PFSK-1 (cell line): ENCODE measurements around the gene RANGAP1.

ENCODE experiments used
- FOXP2 ChIP-seq: optimal IDR thresholded peaks from 2 replicates; pipeline ENCODE3; 2011; ENCODE audit warnings: borderline replicate concordance, control low read depth, inconsistent platforms; ENCODE audit not compliant: insufficient read depth; ENCODE audit errors: extremely low read length, extremely low read depth
- POLR2AphosphoS5 ChIP-seq: IDR thresholded peaks from 2 replicates; pipeline ENCODE4 v1.6.1; 2012; ENCODE audit warnings: low read depth, mild to moderate bottlenecking, control low read depth, low read length, moderate library complexity
- REST ChIP-seq, 2 experiments: IDR thresholded peaks; 2 replicates each; pipeline versions ENCODE4 v1.6.1 to v1.8.0; 2011 to 2012; ENCODE audit warnings: low read depth in 2 of 2, low read length in 2 of 2, control low read depth in 1 of 2, inconsistent platforms in 1 of 2, mild to moderate bottlenecking in 1 of 2, moderate library complexity in 1 of 2; ENCODE audit not compliant: insufficient read depth in 1 of 2
- SIN3A ChIP-seq: IDR thresholded peaks from 2 replicates; pipeline ENCODE4 v1.6.1; 2012; ENCODE audit warnings: mild to moderate bottlenecking, low read length, moderate library complexity, borderline replicate concordance; ENCODE audit not compliant: insufficient read depth
- TAF1 ChIP-seq: IDR thresholded peaks from 2 replicates; pipeline ENCODE4 v1.6.1; 2012; ENCODE audit warnings: low read length, control low read depth, borderline replicate concordance; ENCODE audit not compliant: insufficient read depth

Gene RANGAP1

GRCh38 chr22:41300661-41301060, 14.7 kb upstream of the RANGAP1 start:
- no peak for TF ChIP-seq FOXP2
- no peak for TF ChIP-seq SIN3A
- no peak for TF ChIP-seq REST (IDR thresholded peaks at IDR 0.05; ENCODE audit: insufficient read depth in 1 of 2, low read depth in 2 of 2, low read length in 2 of 2)
- no peak for TF ChIP-seq POLR2AphosphoS5
- no peak for TF ChIP-seq TAF1

- TF ChIP-seq FOXP2: no peak
- TF ChIP-seq TAF1: no peak
- no peak for TF ChIP-seq POLR2AphosphoS5
- no peak for TF ChIP-seq REST (IDR thresholded peaks at IDR 0.05; ENCODE audit: insufficient read depth in 1 of 2, low read depth in 2 of 2, low read length in 2 of 2)
- no peak for TF ChIP-seq SIN3A
Measured at GRCh38 chr22:41296826-41297667, 11.1 kb upstream of the RANGAP1 start.

- TF ChIP-seq SIN3A: no peak
- no peak for TF ChIP-seq REST (IDR thresholded peaks at IDR 0.05; ENCODE audit: insufficient read depth in 1 of 2, low read depth in 2 of 2, low read length in 2 of 2)
- TF ChIP-seq TAF1: no peak
- no peak for TF ChIP-seq POLR2AphosphoS5
- no peak for TF ChIP-seq FOXP2
Measured at GRCh38 chr22:41290262-41291221, 4.6 kb upstream of the RANGAP1 start.

GRCh38 chr22:41289671-41290070, 3.7 kb upstream of the RANGAP1 start:
- TF ChIP-seq TAF1: no peak
- no peak for TF ChIP-seq REST (IDR thresholded peaks at IDR 0.05; ENCODE audit: insufficient read depth in 1 of 2, low read depth in 2 of 2, low read length in 2 of 2)
- TF ChIP-seq FOXP2: no peak
